Measurements from ENCODE around the gene OR2Z1.

OR2Z1 gene

DNA sequence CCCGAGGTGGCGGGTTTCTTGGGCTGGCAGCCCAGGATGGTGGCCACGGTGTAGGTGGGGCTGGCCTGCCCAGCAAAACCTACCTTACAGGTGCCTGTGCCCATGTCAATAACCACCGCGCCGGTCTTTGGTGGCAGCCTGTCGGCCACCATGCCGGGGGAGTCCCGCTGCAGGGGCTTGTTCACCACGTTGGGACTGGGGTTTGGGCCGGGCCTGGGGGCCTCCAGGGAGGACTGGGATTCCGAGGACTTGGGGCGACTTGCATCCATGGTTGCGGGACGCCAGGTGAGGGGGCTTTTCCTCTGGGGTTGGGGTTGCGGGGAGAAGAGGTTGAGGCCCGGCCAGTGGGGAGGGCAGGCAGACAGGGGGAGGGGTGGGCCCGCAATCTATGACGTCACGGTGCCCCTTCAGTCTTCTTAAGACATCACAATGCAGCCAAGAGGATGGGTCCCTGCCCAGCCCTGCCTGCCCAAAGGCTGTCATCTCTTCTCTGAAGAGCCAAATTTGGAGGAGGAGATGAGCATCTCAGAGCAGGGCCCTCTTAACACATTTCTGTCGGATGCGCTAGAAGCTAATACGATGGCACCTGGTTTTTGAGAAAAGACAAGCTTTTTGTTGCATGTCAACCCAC, 22.9 kb upstream of the OR2Z1 start, which contains the start of gene ACTL9:
TSS of gene ACTL9 (minus strand) at position 363 of the 631 bp plus-strand sequence. CDS start at position 269, 94 bp downstream.
- Histone ChIP-seq H3K36me3 (replicated peaks in 1 of 2; ENCODE audit: control insufficient read depth in 2 of 2, insufficient read depth in 2 of 2, low read length in 2 of 2) (no peaks in the 10 kb centered on the region), H4K8ac (ENCODE audit: low read depth, low read length) (no peak within 1 kb of the TSS), H3K4me2 (ENCODE audit: insufficient read depth, low read length, poor library complexity, severe bottlenecking) (no peak within 1 kb of the TSS), H3K14ac (ENCODE audit: low read length) (no peak within 1 kb of the TSS), H3K9me3 (replicated peaks in 1 of 2; ENCODE audit: control insufficient read depth in 2 of 2, insufficient read depth in 1 of 2, low read depth in 1 of 2, low read length in 2 of 2) (peaks cover 0 to 3% of the 10 kb centered on the region in 2 donors), H3K79me1 (ENCODE audit: low read depth, low read length) (peaks cover 2% of the 10 kb centered on the region), H3K18ac (ENCODE audit: low read length) (peak within 1 kb of the TSS; percentile 5), H4K91ac (ENCODE audit: low read depth, low read length, poor library complexity) (no peak within 1 kb of the TSS), H2BK15ac (ENCODE audit: low read length) (no peak within 1 kb of the TSS), H3K4me3 (ENCODE audit: low read length in 2 of 2) (peak within 1 kb of the TSS in 1 of 2 donors; percentile 46), H2BK120ac (ENCODE audit: low read depth, low read length) (no peak within 1 kb of the TSS), H3K9ac (ENCODE audit: low read depth, low read length, poor library complexity) (peak within 1 kb of the TSS; percentile 60), H3K27me3 (ENCODE audit: control insufficient read depth in 3 of 3, insufficient read depth in 3 of 3, low read depth in 1 of 3, low read length in 3 of 3) (no peaks in the 10 kb centered on the region), H2AK5ac (ENCODE audit: low read depth, low read length) (peak within 1 kb of the TSS; percentile 32), H2BK12ac (ENCODE audit: low read length) (no peak within 1 kb of the TSS), H3K27ac (replicated peaks; ENCODE audit: low read length) (no peak within 1 kb of the TSS), H3K4ac (ENCODE audit: low read length) (no peak within 1 kb of the TSS), H2AFZ (ENCODE audit: low read length) (no peak within 1 kb of the TSS), H2BK5ac (ENCODE audit: low read length) (no peak within 1 kb of the TSS), H3K23ac (ENCODE audit: low read depth, low read length, poor library complexity) (peak within 1 kb of the TSS; percentile 89), H3K4me1 (ENCODE audit: control insufficient read depth in 2 of 2, insufficient read depth in 1 of 2, low read depth in 1 of 2, low read length in 2 of 2) (peaks cover 0 to 2% of the 10 kb centered on the region in 2 donors)
- WGBS, 2 donors (ENCODE audit: extremely low coverage in 2 of 2, insufficient read length in 2 of 2, insufficient replicate concordance in 1 of 2): no CpG with 5 or more reads among the region's 23 CpGs
- no peak for DNase-seq (ENCODE audit: low spot score)

GRCh38 chr19:8699908-8700307, 21.5 kb upstream of the OR2Z1 start:
- peaks cover 0 to 2% of the 10 kb centered on the region in 2 donors for H3K4me1 ChIP-seq (ENCODE audit: control insufficient read depth in 2 of 2, insufficient read depth in 1 of 2, low read depth in 1 of 2, low read length in 2 of 2)
- H3K4ac ChIP-seq (ENCODE audit: low read length): no peak overlapping the region
- H4K8ac ChIP-seq (ENCODE audit: low read depth, low read length): no peak overlapping the region
- H3K79me1 ChIP-seq (ENCODE audit: low read depth, low read length): peaks cover 2% of the 10 kb centered on the region
- no peak overlapping the region for H3K27ac ChIP-seq (replicated peaks; ENCODE audit: low read length)
- no peak overlapping the region for H3K4me2 ChIP-seq (ENCODE audit: insufficient read depth, low read length, poor library complexity, severe bottlenecking)
- H2AK5ac ChIP-seq (ENCODE audit: low read depth, low read length): no peak overlapping the region
- no peak for DNase-seq (ENCODE audit: low spot score)
- no peak overlapping the region for H2BK120ac ChIP-seq (ENCODE audit: low read depth, low read length)
- no peak overlapping the region for H2BK5ac ChIP-seq (ENCODE audit: low read length)
- H2BK12ac ChIP-seq (ENCODE audit: low read length): no peak overlapping the region
- H3K9me3 ChIP-seq (replicated peaks in 1 of 2; ENCODE audit: control insufficient read depth in 2 of 2, insufficient read depth in 1 of 2, low read depth in 1 of 2, low read length in 2 of 2): peaks cover 0 to 3% of the 10 kb centered on the region in 2 donors
- no peak overlapping the region for H3K18ac ChIP-seq (ENCODE audit: low read length)
- no peak overlapping the region for H4K91ac ChIP-seq (ENCODE audit: low read depth, low read length, poor library complexity)
- H2AFZ ChIP-seq (ENCODE audit: low read length): no peak overlapping the region
- no peak overlapping the region for H3K23ac ChIP-seq (ENCODE audit: low read depth, low read length, poor library complexity)
- no peaks in the 10 kb centered on the region for H3K36me3 ChIP-seq (replicated peaks in 1 of 2; ENCODE audit: control insufficient read depth in 2 of 2, insufficient read depth in 2 of 2, low read length in 2 of 2)
- H3K14ac ChIP-seq (ENCODE audit: low read length): no peak overlapping the region
- no peak overlapping the region for H2BK15ac ChIP-seq (ENCODE audit: low read length)
- no peak overlapping the region for H3K9ac ChIP-seq (ENCODE audit: low read depth, low read length, poor library complexity)
- no peak overlapping the region for H3K4me3 ChIP-seq (ENCODE audit: low read length in 2 of 2)
- H3K27me3 ChIP-seq (ENCODE audit: control insufficient read depth in 3 of 3, insufficient read depth in 3 of 3, low read depth in 1 of 3, low read length in 3 of 3): no peaks in the 10 kb centered on the region

DNA sequence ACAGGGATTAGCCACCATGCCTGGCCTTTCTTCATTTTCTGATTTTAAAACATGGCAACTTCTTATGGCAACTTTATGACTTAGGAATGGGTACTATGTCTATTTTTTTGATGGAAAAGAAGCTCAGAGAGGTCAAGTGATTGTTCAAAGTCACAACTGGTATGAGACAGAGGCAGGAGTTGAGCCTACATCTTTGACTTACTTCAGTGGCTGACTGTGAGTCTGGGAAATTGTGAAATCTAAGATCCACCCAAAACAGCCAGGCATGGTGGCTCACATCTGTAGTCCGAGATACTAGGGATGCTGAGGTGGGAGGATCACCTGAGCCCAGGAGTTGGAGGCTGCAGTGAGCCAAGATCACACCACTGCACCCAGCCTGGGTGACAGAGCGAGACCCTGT, 20.5 kb upstream of the OR2Z1 start:
- H3K9ac ChIP-seq (ENCODE audit: low read depth, low read length, poor library complexity): no peak overlapping the region
- H3K23ac ChIP-seq (ENCODE audit: low read depth, low read length, poor library complexity): no peak overlapping the region
- no peak overlapping the region for H2BK120ac ChIP-seq (ENCODE audit: low read depth, low read length)
- no peak overlapping the region for H4K8ac ChIP-seq (ENCODE audit: low read depth, low read length)
- no peak overlapping the region for H4K91ac ChIP-seq (ENCODE audit: low read depth, low read length, poor library complexity)
- WGBS, 2 donors (ENCODE audit: extremely low coverage in 2 of 2, insufficient read length in 2 of 2, insufficient replicate concordance in 1 of 2): no CpG with 5 or more reads among the region's 2 CpGs
- H3K18ac ChIP-seq (ENCODE audit: low read length): no peak overlapping the region
- H3K36me3 ChIP-seq (replicated peaks in 1 of 2; ENCODE audit: control insufficient read depth in 2 of 2, insufficient read depth in 2 of 2, low read length in 2 of 2): no peaks in the 10 kb centered on the region
- no peak overlapping the region for H2BK15ac ChIP-seq (ENCODE audit: low read length)
- no peak overlapping the region for H3K14ac ChIP-seq (ENCODE audit: low read length)
- no peak overlapping the region for H2AFZ ChIP-seq (ENCODE audit: low read length)
- H3K4me2 ChIP-seq (ENCODE audit: insufficient read depth, low read length, poor library complexity, severe bottlenecking): no peak overlapping the region
- H3K4me1 ChIP-seq (ENCODE audit: control insufficient read depth in 2 of 2, insufficient read depth in 1 of 2, low read depth in 1 of 2, low read length in 2 of 2): peaks cover 0 to 2% of the 10 kb centered on the region in 2 donors
- no peak overlapping the region for H2AK5ac ChIP-seq (ENCODE audit: low read depth, low read length)
- H3K27ac ChIP-seq (replicated peaks; ENCODE audit: low read length): no peak overlapping the region
- H2BK12ac ChIP-seq (ENCODE audit: low read length): no peak overlapping the region
- no peak overlapping the region for H2BK5ac ChIP-seq (ENCODE audit: low read length)
- DNase-seq (ENCODE audit: low spot score): no peak
- no peaks in the 10 kb centered on the region for H3K79me1 ChIP-seq (ENCODE audit: low read depth, low read length)
- H3K4ac ChIP-seq (ENCODE audit: low read length): no peak overlapping the region
- peaks cover 0 to 3% of the 10 kb centered on the region in 2 donors for H3K9me3 ChIP-seq (replicated peaks in 1 of 2; ENCODE audit: control insufficient read depth in 2 of 2, insufficient read depth in 1 of 2, low read depth in 1 of 2, low read length in 2 of 2)
- no peaks in the 10 kb centered on the region for H3K27me3 ChIP-seq (ENCODE audit: control insufficient read depth in 3 of 3, insufficient read depth in 3 of 3, low read depth in 1 of 3, low read length in 3 of 3)
- H3K4me3 ChIP-seq (ENCODE audit: low read length in 2 of 2): no peak overlapping the region

DNA sequence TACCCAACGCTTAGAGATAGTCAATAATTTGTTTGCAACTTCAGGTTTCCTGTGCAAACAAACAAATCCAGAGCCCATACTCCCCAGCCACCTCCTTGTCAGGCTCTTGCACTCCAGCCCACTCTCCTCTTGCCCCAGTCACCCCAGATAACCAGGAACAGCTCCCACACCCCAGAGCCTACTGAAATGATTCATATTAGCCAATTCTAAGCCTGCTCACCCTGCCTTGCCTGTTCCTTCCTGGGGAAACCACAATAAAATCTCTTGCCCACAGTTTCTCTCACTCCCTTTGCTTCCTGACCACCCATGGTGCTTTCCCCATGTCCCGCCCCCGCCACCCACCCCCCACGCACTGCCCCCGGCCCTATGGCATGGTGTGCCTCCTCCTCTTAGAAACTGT, 19.1 kb upstream of the OR2Z1 start:
- H3K27ac ChIP-seq (replicated peaks; ENCODE audit: low read length): no peak overlapping the region

More for the DNA sequence above, 19.1 kb upstream of the OR2Z1 start:
- no peak overlapping the region for H4K8ac ChIP-seq (ENCODE audit: low read depth, low read length)
- H2AFZ ChIP-seq (ENCODE audit: low read length): peak overlapping the region; percentile 47
- H3K36me3 ChIP-seq (replicated peaks in 1 of 2; ENCODE audit: control insufficient read depth in 2 of 2, insufficient read depth in 2 of 2, low read length in 2 of 2): no peaks in the 10 kb centered on the region
- no peaks in the 10 kb centered on the region for H3K79me1 ChIP-seq (ENCODE audit: low read depth, low read length)
- no peak overlapping the region for H3K9ac ChIP-seq (ENCODE audit: low read depth, low read length, poor library complexity)
- H3K4me1 ChIP-seq (ENCODE audit: control insufficient read depth in 2 of 2, insufficient read depth in 1 of 2, low read depth in 1 of 2, low read length in 2 of 2): peaks cover 0 to 2% of the 10 kb centered on the region in 2 donors
- H3K4me2 ChIP-seq (ENCODE audit: insufficient read depth, low read length, poor library complexity, severe bottlenecking): no peak overlapping the region
- H3K18ac ChIP-seq (ENCODE audit: low read length): peak overlapping the region; percentile 59
- WGBS, 2 donors (ENCODE audit: extremely low coverage in 2 of 2, insufficient read length in 2 of 2, insufficient replicate concordance in 1 of 2): no CpG with 5 or more reads among the region's 5 CpGs
- H4K91ac ChIP-seq (ENCODE audit: low read depth, low read length, poor library complexity): no peak overlapping the region
- no peaks in the 10 kb centered on the region for H3K27me3 ChIP-seq (ENCODE audit: control insufficient read depth in 3 of 3, insufficient read depth in 3 of 3, low read depth in 1 of 3, low read length in 3 of 3)
- no peak overlapping the region for H2BK12ac ChIP-seq (ENCODE audit: low read length)
- no peak overlapping the region for H3K4ac ChIP-seq (ENCODE audit: low read length)
- H2BK120ac ChIP-seq (ENCODE audit: low read depth, low read length): no peak overlapping the region
- no peak overlapping the region for H3K4me3 ChIP-seq (ENCODE audit: low read length in 2 of 2)
- peaks cover 0 to 3% of the 10 kb centered on the region in 2 donors for H3K9me3 ChIP-seq (replicated peaks in 1 of 2; ENCODE audit: control insufficient read depth in 2 of 2, insufficient read depth in 1 of 2, low read depth in 1 of 2, low read length in 2 of 2)
- H2BK15ac ChIP-seq (ENCODE audit: low read length): no peak overlapping the region
- H2BK5ac ChIP-seq (ENCODE audit: low read length): no peak overlapping the region
- H3K23ac ChIP-seq (ENCODE audit: low read depth, low read length, poor library complexity): no peak overlapping the region
- H3K14ac ChIP-seq (ENCODE audit: low read length): no peak overlapping the region
- H2AK5ac ChIP-seq (ENCODE audit: low read depth, low read length): no peak overlapping the region
- DNase-seq (ENCODE audit: low spot score): no peak

Measured in neuronal stem cell (in vitro differentiated cells).